ENCODE data around the gene PARP15.

PARP15 gene

GRCh38 chr3:122598151-122598550 lies 20.7 kb downstream of the PARP15 start:
- in situ Hi-C loops (cut with HindIII; ENCODE audit: low pct_ligation_motif_present, low sequenced_read_pairs), result no loop called here
- no peaks in the 10 kb centered on the region for H3K36me3 ChIP-seq (replicated peaks)
- no peak for DNase-seq

GRCh38 chr3:122598556-122598955 lies 21.1 kb downstream of the PARP15 start:
- Histone ChIP-seq H3K27ac (no peak overlapping the region), H3K4me3 (ENCODE audit: low read depth, low read length) (no peak overlapping the region)

More at GRCh38 chr3:122598151-122598550, 20.7 kb downstream of the PARP15 start:
- Histone ChIP-seq H3K4me3 (ENCODE audit: low read depth, low read length) (no peak overlapping the region), H3K27me3 (replicated peaks) (peaks cover 1% of the 10 kb centered on the region), H3K27ac (no peak overlapping the region)
- TF ChIP-seq CTCF (IDR thresholded peaks at IDR 0.05; ENCODE audit: low read depth, low read length, missing control alignments), result no peak

GRCh38 chr3:122602011-122602710 lies 24.7 kb downstream of the PARP15 start:
- TF ChIP-seq CTCF (IDR thresholded peaks at IDR 0.05; ENCODE audit: low read depth, low read length, missing control alignments), result no peak
- H3K4me3 ChIP-seq (ENCODE audit: low read depth, low read length), result no peak overlapping the region
- H3K27ac ChIP-seq, result no peak overlapping the region
- no peaks in the 10 kb centered on the region for H3K27me3 ChIP-seq (replicated peaks)
- no peaks in the 10 kb centered on the region for H3K36me3 ChIP-seq (replicated peaks)
- no peak for DNase-seq
- in situ Hi-C loops (cut with HindIII; ENCODE audit: low pct_ligation_motif_present, low sequenced_read_pairs), result no loop called here

More at GRCh38 chr3:122598556-122598955, 21.1 kb downstream of the PARP15 start:
- Histone ChIP-seq H3K27me3 (replicated peaks) (peaks cover 1% of the 10 kb centered on the region), H3K36me3 (replicated peaks) (no peaks in the 10 kb centered on the region)
- DNase-seq, result no peak
- no peak for TF ChIP-seq CTCF (IDR thresholded peaks at IDR 0.05; ENCODE audit: low read depth, low read length, missing control alignments)
- in situ Hi-C loops (cut with HindIII; ENCODE audit: low pct_ligation_motif_present, low sequenced_read_pairs), result no loop called here

GRCh38 chr3:122603056-122603455 lies 25.6 kb downstream of the PARP15 start:
- DNase-seq, result no peak
- TF ChIP-seq CTCF (IDR thresholded peaks at IDR 0.05; ENCODE audit: low read depth, low read length, missing control alignments), result no peak
- no peak overlapping the region for H3K27ac ChIP-seq
- in situ Hi-C loops (cut with HindIII; ENCODE audit: low pct_ligation_motif_present, low sequenced_read_pairs), result no loop called here
- H3K27me3 ChIP-seq (replicated peaks), result no peaks in the 10 kb centered on the region
- no peak overlapping the region for H3K4me3 ChIP-seq (ENCODE audit: low read depth, low read length)
- no peaks in the 10 kb centered on the region for H3K36me3 ChIP-seq (replicated peaks)

GRCh38 chr3:122606330-122606729 lies 28.9 kb downstream of the PARP15 start:
- no peaks in the 10 kb centered on the region for H3K27me3 ChIP-seq (replicated peaks)
- H3K4me3 ChIP-seq (ENCODE audit: low read depth, low read length), result no peak overlapping the region
- in situ Hi-C loops (cut with HindIII; ENCODE audit: low pct_ligation_motif_present, low sequenced_read_pairs), result no loop called here
- TF ChIP-seq CTCF (IDR thresholded peaks at IDR 0.05; ENCODE audit: low read depth, low read length, missing control alignments), result no peak
- no peaks in the 10 kb centered on the region for H3K36me3 ChIP-seq (replicated peaks)
- no peak for DNase-seq
- H3K27ac ChIP-seq, result no peak overlapping the region

- in situ Hi-C loops (cut with HindIII; ENCODE audit: low pct_ligation_motif_present, low sequenced_read_pairs), result no loop called here
- H3K27ac ChIP-seq, result no peak overlapping the region
- DNase-seq, result no peak
- no peaks in the 10 kb centered on the region for H3K36me3 ChIP-seq (replicated peaks)
- H3K4me3 ChIP-seq (ENCODE audit: low read depth, low read length), result no peak overlapping the region
- H3K27me3 ChIP-seq (replicated peaks), result no peaks in the 10 kb centered on the region
- TF ChIP-seq CTCF (IDR thresholded peaks at IDR 0.05; ENCODE audit: low read depth, low read length, missing control alignments), result no peak
Measured at GRCh38 chr3:122608916-122609315, 31.5 kb downstream of the PARP15 start.

All from brain microvascular endothelial cell (primary cell).